Esophagus muscularis mucosa (tissue), 3 donors: ENCODE results near the gene PDGFB.

Source experiments
- CTCF ChIP-seq, 3 experiments: fragments of 200-600 bp in 2 of 3; fragments of 450-650 bp in 1 of 3; sonication (generic) in 2 of 3; IDR thresholded peaks; one replicate each; pipeline ENCODE4 v1.5.1; 2017 to 2019; ENCODE audit warnings: antibody characterized with exemption in 3 of 3, mild to moderate bottlenecking in 2 of 3, moderate library complexity in 1 of 3
- POLR2A ChIP-seq: fragments of 450-650 bp; IDR thresholded peaks from one replicate; pipeline ENCODE4 v1.6.1; 2017; ENCODE audit warnings: antibody characterized with exemption, moderate library complexity, mild to moderate bottlenecking, low read depth

GRCh38 chr22:39288135-39288898, 43.5 kb upstream of the PDGFB start:
- no peak for TF ChIP-seq CTCF (IDR thresholded peaks at IDR 0.05)
- no peak for TF ChIP-seq POLR2A
